B cell (primary cell): ENCODE data around the gene IPO5.

Source experiments
- EZH2 ChIP-seq: IDR thresholded peaks from 2 replicates; pipeline ENCODE4 v1.6.1; 2012; ENCODE audit warnings: borderline replicate concordance, low read depth, mild to moderate bottlenecking, moderate library complexity, low read length; ENCODE audit not compliant: insufficient read depth, poor library complexity, severe bottlenecking
- TF ChIP-seq, protein P1 (sequence below): fragments of 200-600 bp; IDR thresholded peaks from one replicate; pipeline ENCODE4 v1.8.0; 2022; ENCODE audit warnings: antibody characterized with exemption, mild to moderate bottlenecking

- TF ChIP-seq, protein P1, sequence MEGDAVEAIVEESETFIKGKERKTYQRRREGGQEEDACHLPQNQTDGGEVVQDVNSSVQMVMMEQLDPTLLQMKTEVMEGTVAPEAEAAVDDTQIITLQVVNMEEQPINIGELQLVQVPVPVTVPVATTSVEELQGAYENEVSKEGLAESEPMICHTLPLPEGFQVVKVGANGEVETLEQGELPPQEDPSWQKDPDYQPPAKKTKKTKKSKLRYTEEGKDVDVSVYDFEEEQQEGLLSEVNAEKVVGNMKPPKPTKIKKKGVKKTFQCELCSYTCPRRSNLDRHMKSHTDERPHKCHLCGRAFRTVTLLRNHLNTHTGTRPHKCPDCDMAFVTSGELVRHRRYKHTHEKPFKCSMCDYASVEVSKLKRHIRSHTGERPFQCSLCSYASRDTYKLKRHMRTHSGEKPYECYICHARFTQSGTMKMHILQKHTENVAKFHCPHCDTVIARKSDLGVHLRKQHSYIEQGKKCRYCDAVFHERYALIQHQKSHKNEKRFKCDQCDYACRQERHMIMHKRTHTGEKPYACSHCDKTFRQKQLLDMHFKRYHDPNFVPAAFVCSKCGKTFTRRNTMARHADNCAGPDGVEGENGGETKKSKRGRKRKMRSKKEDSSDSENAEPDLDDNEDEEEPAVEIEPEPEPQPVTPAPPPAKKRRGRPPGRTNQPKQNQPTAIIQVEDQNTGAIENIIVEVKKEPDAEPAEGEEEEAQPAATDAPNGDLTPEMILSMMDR = no peak
- no peak for TF ChIP-seq EZH2
Observed at GRCh38 chr13:98018293-98018692, 64.8 kb downstream of the IPO5 start.
